C4-2B (cell line): ENCODE measurements around the gene DOC2A.

ENCODE experiments used
- CTCF ChIP-seq: fragments of 450-650 bp; conservative IDR thresholded peaks from 2 replicates; pipeline ENCODE4 v1.5.1; 2017; ENCODE audit warnings: mild to moderate bottlenecking
- ZFX ChIP-seq: fragments of 450-650 bp; IDR thresholded peaks from 2 replicates; pipeline ENCODE4 v1.6.1; 2017

GRCh38 chr16:30002614-30003346 lies 8.0 kb downstream of the DOC2A start:
- TF ChIP-seq CTCF (no peak), ZFX (no peak)
